ENCODE measurements around the gene ARHGAP23. TPM values are rescaled to one million over a fixed set of nuclear protein-coding genes. Genes with fewer than 3 reads are reported as not detected.

The ARHGAP23 gene
- total RNA-seq, 2 experiments from 2014 or later: 0.73 TPM; not detected in 1

GRCh38 chr17:38546396-38546795 is 118.1 kb downstream of the ARHGAP23 start:
- ChIA-PET CTCF (no interaction called here), POLR2A (no interaction called here)
- no peak overlapping the region for H3K4me3 Mint-ChIP-seq
- no peaks in the 10 kb centered on the region for H3K36me3 Mint-ChIP-seq (ENCODE audit: low read depth)
- no peak overlapping the region for H3K4me3 ChIP-seq (ENCODE audit: low read length)
- no peak for TF ChIP-seq CTCF (IDR thresholded peaks at IDR 0.05)
- no peaks in the 10 kb centered on the region for H3K4me1 ChIP-seq (ENCODE audit: insufficient read depth, low read length)
- peaks cover 0 to 7% of the 10 kb centered on the region in 2 experiments for H3K27me3 ChIP-seq (ENCODE audit: control insufficient read depth in 1 of 2, insufficient read depth in 2 of 2, low read length in 2 of 2)
- no peak overlapping the region for H3K27ac ChIP-seq (ENCODE audit: low read depth in 1 of 2, low read length in 2 of 2)
- no peaks in the 10 kb centered on the region for H3K4me1 Mint-ChIP-seq (ENCODE audit: low read depth)
- no peaks in the 10 kb centered on the region for H3K9me3 Mint-ChIP-seq
- no peaks in the 10 kb centered on the region for H3K36me3 ChIP-seq (ENCODE audit: insufficient read depth, low read length)
- DNase-seq: peak in 1 of 14 experiments; percentile 6
- H3K9me3 ChIP-seq (ENCODE audit: control insufficient read depth in 1 of 2, insufficient read depth in 1 of 2, low read length in 2 of 2): no peaks in the 10 kb centered on the region
- H3K27ac Mint-ChIP-seq: no peak overlapping the region
- no peak for ATAC-seq (ENCODE audit: poor library complexity)
- H3K27me3 Mint-ChIP-seq: peaks cover 24% of the 10 kb centered on the region
- intact Hi-C loops (cut with DNase I, micrococcal nuclease): no loop called here

- no peak overlapping the region for H3K27ac Mint-ChIP-seq
- Histone ChIP-seq H3K4me1 (ENCODE audit: insufficient read depth, low read length) (no peaks in the 10 kb centered on the region), H3K4me3 (ENCODE audit: low read length) (no peak overlapping the region), H3K9me3 (ENCODE audit: control insufficient read depth in 1 of 2, insufficient read depth in 1 of 2, low read length in 2 of 2) (no peaks in the 10 kb centered on the region), H3K36me3 (ENCODE audit: insufficient read depth, low read length) (no peaks in the 10 kb centered on the region), H3K27ac (ENCODE audit: low read depth in 1 of 2, low read length in 2 of 2) (no peak overlapping the region), H3K27me3 (ENCODE audit: control insufficient read depth in 1 of 2, insufficient read depth in 2 of 2, low read length in 2 of 2) (peaks cover 0 to 7% of the 10 kb centered on the region in 2 experiments)
- POLR2A ChIA-PET: no interaction called here
- H3K27me3 Mint-ChIP-seq: peaks cover 24% of the 10 kb centered on the region
- H3K9me3 Mint-ChIP-seq: no peaks in the 10 kb centered on the region
- intact Hi-C loops (cut with DNase I, micrococcal nuclease): no loop called here
- H3K4me3 Mint-ChIP-seq: no peak overlapping the region
- H3K4me1 Mint-ChIP-seq (ENCODE audit: low read depth): no peaks in the 10 kb centered on the region
- no peak for TF ChIP-seq CTCF (IDR thresholded peaks at IDR 0.05)
- CTCF ChIA-PET: no interaction called here
- H3K36me3 Mint-ChIP-seq (ENCODE audit: low read depth): no peaks in the 10 kb centered on the region
- ATAC-seq (ENCODE audit: poor library complexity) (no peak), DNase-seq (peak in 1 of 14 experiments; percentile 10)
Measured at GRCh38 chr17:38547444-38547843, 119.2 kb downstream of the ARHGAP23 start.

GRCh38 chr17:38549285-38549684 is 121.0 kb downstream of the ARHGAP23 start:
- Mint-ChIP-seq H3K4me1 (ENCODE audit: low read depth) (no peaks in the 10 kb centered on the region), H3K9me3 (no peaks in the 10 kb centered on the region), H3K4me3 (no peak overlapping the region), H3K27me3 (peaks cover 29% of the 10 kb centered on the region), H3K36me3 (ENCODE audit: low read depth) (no peaks in the 10 kb centered on the region), H3K27ac (no peak overlapping the region)
- Histone ChIP-seq H3K4me3 (ENCODE audit: low read length) (no peak overlapping the region), H3K27me3 (ENCODE audit: control insufficient read depth in 1 of 2, insufficient read depth in 2 of 2, low read length in 2 of 2) (peaks cover 5 to 10% of the 10 kb centered on the region in 2 experiments), H3K36me3 (ENCODE audit: insufficient read depth, low read length) (no peaks in the 10 kb centered on the region), H3K9me3 (ENCODE audit: control insufficient read depth in 1 of 2, insufficient read depth in 1 of 2, low read length in 2 of 2) (no peaks in the 10 kb centered on the region), H3K4me1 (ENCODE audit: insufficient read depth, low read length) (no peaks in the 10 kb centered on the region), H3K27ac (ENCODE audit: low read depth in 1 of 2, low read length in 2 of 2) (no peak overlapping the region)
- CTCF ChIA-PET: no interaction called here
- DNase-seq (no peak), ATAC-seq (ENCODE audit: poor library complexity) (no peak)
- intact Hi-C loops (cut with DNase I, micrococcal nuclease): no loop called here
- TF ChIP-seq CTCF (IDR thresholded peaks at IDR 0.05): no peak
- POLR2A ChIA-PET: no interaction called here

All from CD4-positive, alpha-beta T cell (primary cell).